H9 (cell line): ENCODE data around the gene MTIF2. TPM values are rescaled to one million over a fixed set of nuclear protein-coding genes. Genes with fewer than 3 reads are reported as not detected.

Source experiments
- DNase-seq: peaks from one replicate; pipeline ENCODE4 v3.0.0-alpha.2; 2017
- H2AFZ ChIP-seq: one replicate; pipeline ENCODE4 v1.6.1; 2013; ENCODE audit warnings: mild to moderate bottlenecking, low read length, control low read depth, moderate library complexity
- H2AK5ac ChIP-seq: 2 replicates; pipeline ENCODE4 v1.6.1; 2013; ENCODE audit warnings: low read length, control low read depth, mixed read lengths; ENCODE audit not compliant: insufficient read length
- H2BK120ac ChIP-seq: one replicate; pipeline ENCODE4 v1.6.1; 2013; ENCODE audit warnings: low read depth, mild to moderate bottlenecking, low read length, control low read depth, inconsistent platforms; ENCODE audit not compliant: poor library complexity, severe bottlenecking
- H2BK12ac ChIP-seq: 2 replicates; pipeline ENCODE4 v1.6.1; 2013; ENCODE audit warnings: low read length, control low read depth, mixed read lengths, low read depth; ENCODE audit not compliant: insufficient read length
- H2BK15ac ChIP-seq: 2 replicates; pipeline ENCODE4 v1.6.1; 2013; ENCODE audit warnings: low read depth, low read length, control low read depth
- H2BK20ac ChIP-seq: one replicate; pipeline ENCODE4 v1.6.1; 2013; ENCODE audit warnings: low read depth, mild to moderate bottlenecking, low read length, control low read depth, inconsistent platforms; ENCODE audit not compliant: poor library complexity, severe bottlenecking
- H2BK5ac ChIP-seq: 2 replicates; pipeline ENCODE4 v1.6.1; 2013; ENCODE audit warnings: low read length, control low read depth, mixed read lengths; ENCODE audit not compliant: insufficient read length
- H3K14ac ChIP-seq: 2 replicates; pipeline ENCODE4 v1.6.1; 2013; ENCODE audit warnings: low read length, control low read depth; ENCODE audit not compliant: insufficient read depth
- H3K18ac ChIP-seq: 2 replicates; pipeline ENCODE4 v1.6.1; 2013; ENCODE audit warnings: low read depth, mild to moderate bottlenecking, mixed read lengths, low read length, control low read depth; ENCODE audit not compliant: insufficient read length
- H3K23ac ChIP-seq: 2 replicates; pipeline ENCODE4 v1.6.1; 2013; ENCODE audit warnings: low read length, control low read depth, mixed read lengths, low read depth; ENCODE audit not compliant: insufficient read length
- H3K23me2 ChIP-seq: 2 replicates; pipeline ENCODE4 v1.6.1; 2013; ENCODE audit warnings: low read depth, mild to moderate bottlenecking, mixed read lengths, low read length, control low read depth; ENCODE audit not compliant: insufficient read length, poor library complexity, severe bottlenecking
- H3K27ac ChIP-seq: 2 replicates; pipeline ENCODE4 v1.5.1; 2013; ENCODE audit warnings: low read length, control low read depth, mixed read lengths, low read depth; ENCODE audit not compliant: insufficient read length
- H3K27me3 ChIP-seq: 2 replicates; pipeline ENCODE4 v1.6.1; 2013; ENCODE audit warnings: low read length, control low read depth, inconsistent platforms; ENCODE audit not compliant: insufficient read depth
- H3K4ac ChIP-seq: 2 replicates; pipeline ENCODE4 v1.6.1; 2013; ENCODE audit warnings: low read depth, mild to moderate bottlenecking, control low read depth, inconsistent platforms, low read length, moderate library complexity
- H3K4me1 ChIP-seq: 2 replicates; pipeline ENCODE4 v1.6.1; 2013; ENCODE audit warnings: low read length, control low read depth, inconsistent platforms; ENCODE audit not compliant: insufficient read depth
- H3K4me2 ChIP-seq: 2 replicates; pipeline ENCODE4 v1.6.1; 2013; ENCODE audit warnings: low read length, control low read depth, mixed read lengths; ENCODE audit not compliant: insufficient read length, insufficient read depth
- H3K56ac ChIP-seq: 2 replicates; pipeline ENCODE4 v1.6.1; 2013; ENCODE audit warnings: low read depth, mild to moderate bottlenecking, mixed read lengths, low read length, control low read depth; ENCODE audit not compliant: insufficient read length
- H3K79me1 ChIP-seq: 2 replicates; pipeline ENCODE4 v1.6.1; 2013; ENCODE audit warnings: low read depth, mild to moderate bottlenecking, moderate library complexity, low read length, control low read depth, inconsistent platforms; ENCODE audit not compliant: insufficient read depth, poor library complexity, severe bottlenecking
- H3K79me2 ChIP-seq: 2 replicates; pipeline ENCODE4 v1.6.1; 2013; ENCODE audit warnings: low read length, control low read depth, inconsistent platforms; ENCODE audit not compliant: insufficient read depth
- H3K9ac ChIP-seq: 2 replicates; pipeline ENCODE4 v1.6.1; 2013; ENCODE audit warnings: low read length, control low read depth, mixed read lengths; ENCODE audit not compliant: insufficient read length; ENCODE audit errors: extremely low read depth
- H3K9me3 ChIP-seq: one replicate; pipeline ENCODE4 v1.6.1; 2013; ENCODE audit warnings: low read depth, low read length, inconsistent platforms; ENCODE audit not compliant: control insufficient read depth
- H3T11ph ChIP-seq: one replicate; pipeline ENCODE4 v1.6.1; 2013; ENCODE audit warnings: mild to moderate bottlenecking, low read length, control low read depth, inconsistent platforms
- H4K20me1 ChIP-seq: one replicate; pipeline ENCODE4 v1.6.1; 2013; ENCODE audit not compliant: control insufficient read depth, insufficient read length, insufficient read depth
- H4K5ac ChIP-seq: 2 replicates; pipeline ENCODE4 v1.6.1; 2013; ENCODE audit warnings: low read depth, mild to moderate bottlenecking, mixed read lengths, low read length, control low read depth; ENCODE audit not compliant: insufficient read length
- H4K8ac ChIP-seq: replicated peaks from 2 replicates; pipeline ENCODE4 v1.6.1; 2013; ENCODE audit warnings: low read length, control low read depth, mixed read lengths, low read depth; ENCODE audit not compliant: insufficient read length
- H4K91ac ChIP-seq: 2 replicates; pipeline ENCODE4 v1.6.1; 2013; ENCODE audit warnings: low read depth, mild to moderate bottlenecking, moderate library complexity, mixed read lengths, low read length, control low read depth; ENCODE audit not compliant: insufficient read length
- H3K27ac Mint-ChIP-seq, 3 experiments: 2 replicates in 2 of 3; 3 replicates in 1 of 3; pipeline ENCODE4 v1.8.0; 2020 to 2021; ENCODE audit warnings: mixed read lengths in 3 of 3, mild to moderate bottlenecking in 1 of 3, moderate library complexity in 1 of 3
- H3K27me3 Mint-ChIP-seq: 2 replicates; pipeline ENCODE4 v1.8.0; 2021; ENCODE audit warnings: low read depth, mild to moderate bottlenecking, moderate library complexity, mixed read lengths
- H3K36me3 Mint-ChIP-seq, 3 experiments: 2 replicates in 2 of 3; 3 replicates in 1 of 3; pipeline ENCODE4 v1.8.0; 2020 to 2021; ENCODE audit warnings: low read depth in 3 of 3, mixed read lengths in 3 of 3; ENCODE audit not compliant: insufficient read depth in 1 of 3
- H3K4me1 Mint-ChIP-seq, 2 experiments: 2 replicates each; pipeline ENCODE4 v1.8.0; 2020; ENCODE audit warnings: mixed read lengths in 2 of 2
- H3K4me3 Mint-ChIP-seq, 2 experiments: 2 replicates in 1 of 2; 3 replicates in 1 of 2; pipeline ENCODE4 v1.8.0; 2020 to 2021; ENCODE audit warnings: mild to moderate bottlenecking in 2 of 2, mixed read lengths in 2 of 2, moderate library complexity in 1 of 2
- H3K9me3 Mint-ChIP-seq, 2 experiments: 2 replicates in 1 of 2; 3 replicates in 1 of 2; pipeline ENCODE4 v1.8.0; 2020; ENCODE audit warnings: mild to moderate bottlenecking in 2 of 2, mixed read lengths in 2 of 2, moderate library complexity in 1 of 2
- WGBS: extraction: QIAGEN DNeasy Blood & Tissue Kit; methylation state at CpG from one replicate; pipeline ENCODE4 v1.1.7; 2013; ENCODE audit warnings: missing lambda C conversion rate, low lambda C conversion rate, mixed read lengths; ENCODE audit not compliant: insufficient read length; ENCODE audit errors: extremely low coverage; 5-methylcytosine and 5-hydroxymethylcytosine counted together
- total RNA-seq: library from RNA; stranded (reverse); gene quantifications from 2 replicates; pipeline ENCODE4 v1.2.1, GENCODE V29; 2021
- TF ChIP-seq, protein P1 (sequence below): fragments of 200-600 bp; sonication (generic); conservative IDR thresholded peaks from 3 replicates; pipeline ENCODE4 v1.8.0; 2021; ENCODE audit warnings: antibody characterized with exemption, mild to moderate bottlenecking

Gene MTIF2
- total RNA-seq, 1 experiment from 2014 or later: 35.6 TPM

DNA sequence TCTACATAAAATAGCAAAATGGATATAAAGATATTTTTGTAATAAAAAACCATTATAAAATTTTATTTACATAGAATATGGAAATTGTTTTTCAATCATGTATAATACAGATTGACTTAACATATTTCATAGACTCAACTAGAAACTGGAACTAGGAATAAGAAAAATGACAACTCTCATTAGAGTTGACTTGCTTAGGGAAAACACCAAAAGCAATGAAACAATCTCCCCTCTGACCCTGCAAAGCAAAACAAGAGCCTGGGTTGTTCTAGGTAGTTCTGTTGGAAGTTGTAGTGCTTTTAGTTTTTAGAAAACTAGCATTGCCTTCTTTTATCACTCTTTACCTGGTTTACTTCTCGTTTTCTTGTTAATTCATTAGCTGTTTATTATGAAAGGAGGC lies 32.2 kb upstream of the MTIF2 start:
- no peak overlapping the region for H4K8ac ChIP-seq
- H3K79me2 ChIP-seq: no peaks in the 10 kb centered on the region
- H3K14ac ChIP-seq: no peak overlapping the region
- no peak for DNase-seq
- H2BK120ac ChIP-seq: no peak overlapping the region
- no peak overlapping the region for H3K4me2 ChIP-seq
- TF ChIP-seq, protein P1, sequence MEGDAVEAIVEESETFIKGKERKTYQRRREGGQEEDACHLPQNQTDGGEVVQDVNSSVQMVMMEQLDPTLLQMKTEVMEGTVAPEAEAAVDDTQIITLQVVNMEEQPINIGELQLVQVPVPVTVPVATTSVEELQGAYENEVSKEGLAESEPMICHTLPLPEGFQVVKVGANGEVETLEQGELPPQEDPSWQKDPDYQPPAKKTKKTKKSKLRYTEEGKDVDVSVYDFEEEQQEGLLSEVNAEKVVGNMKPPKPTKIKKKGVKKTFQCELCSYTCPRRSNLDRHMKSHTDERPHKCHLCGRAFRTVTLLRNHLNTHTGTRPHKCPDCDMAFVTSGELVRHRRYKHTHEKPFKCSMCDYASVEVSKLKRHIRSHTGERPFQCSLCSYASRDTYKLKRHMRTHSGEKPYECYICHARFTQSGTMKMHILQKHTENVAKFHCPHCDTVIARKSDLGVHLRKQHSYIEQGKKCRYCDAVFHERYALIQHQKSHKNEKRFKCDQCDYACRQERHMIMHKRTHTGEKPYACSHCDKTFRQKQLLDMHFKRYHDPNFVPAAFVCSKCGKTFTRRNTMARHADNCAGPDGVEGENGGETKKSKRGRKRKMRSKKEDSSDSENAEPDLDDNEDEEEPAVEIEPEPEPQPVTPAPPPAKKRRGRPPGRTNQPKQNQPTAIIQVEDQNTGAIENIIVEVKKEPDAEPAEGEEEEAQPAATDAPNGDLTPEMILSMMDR: no peak
- H3K9me3 ChIP-seq: no peaks in the 10 kb centered on the region
- H3K4me3 Mint-ChIP-seq: no peak overlapping the region
- no peaks in the 10 kb centered on the region for H3K27me3 Mint-ChIP-seq
- H3K9me3 Mint-ChIP-seq: no peaks in the 10 kb centered on the region
- H2BK5ac ChIP-seq: no peak overlapping the region
- H3K4me1 Mint-ChIP-seq: no peaks in the 10 kb centered on the region
- no CpG with 5 or more reads among the region's 1 CpG for WGBS
- no peak overlapping the region for H3T11ph ChIP-seq
- no peak overlapping the region for H4K5ac ChIP-seq
- no peak overlapping the region for H3K23ac ChIP-seq
- no peak overlapping the region for H4K91ac ChIP-seq
- H4K20me1 ChIP-seq: no peaks in the 10 kb centered on the region
- H3K4ac ChIP-seq: no peak overlapping the region
- H3K56ac ChIP-seq: no peak overlapping the region
- no peak overlapping the region for H2AFZ ChIP-seq
- no peak overlapping the region for H2AK5ac ChIP-seq
- peaks cover 6 to 43% (median 22%) of the 10 kb centered on the region in 3 experiments; a peak in 5 of 7 replicates for H3K36me3 Mint-ChIP-seq
- H3K9ac ChIP-seq: no peak overlapping the region
- no peaks in the 10 kb centered on the region for H3K4me1 ChIP-seq
- H2BK15ac ChIP-seq: no peak overlapping the region
- H3K27me3 ChIP-seq: no peaks in the 10 kb centered on the region
- H3K23me2 ChIP-seq: no peaks in the 10 kb centered on the region
- no peaks in the 10 kb centered on the region for H3K79me1 ChIP-seq
- no peak overlapping the region for H3K18ac ChIP-seq
- no peak overlapping the region for H3K27ac ChIP-seq
- no peak overlapping the region for H2BK12ac ChIP-seq
- H2BK20ac ChIP-seq: no peak overlapping the region
- no peak overlapping the region for H3K27ac Mint-ChIP-seq
